HUDEP-2 (cell line): ENCODE measurements around the gene PRDM16.

Source experiments
- DNase-seq, 76 experiments: peaks; one replicate each; lab custom pipeline; 2025; ENCODE audit not compliant: unreplicated experiment in 76 of 76; lab: John Stamatoyannopoulos, UW

PRDM16 gene

DNA sequence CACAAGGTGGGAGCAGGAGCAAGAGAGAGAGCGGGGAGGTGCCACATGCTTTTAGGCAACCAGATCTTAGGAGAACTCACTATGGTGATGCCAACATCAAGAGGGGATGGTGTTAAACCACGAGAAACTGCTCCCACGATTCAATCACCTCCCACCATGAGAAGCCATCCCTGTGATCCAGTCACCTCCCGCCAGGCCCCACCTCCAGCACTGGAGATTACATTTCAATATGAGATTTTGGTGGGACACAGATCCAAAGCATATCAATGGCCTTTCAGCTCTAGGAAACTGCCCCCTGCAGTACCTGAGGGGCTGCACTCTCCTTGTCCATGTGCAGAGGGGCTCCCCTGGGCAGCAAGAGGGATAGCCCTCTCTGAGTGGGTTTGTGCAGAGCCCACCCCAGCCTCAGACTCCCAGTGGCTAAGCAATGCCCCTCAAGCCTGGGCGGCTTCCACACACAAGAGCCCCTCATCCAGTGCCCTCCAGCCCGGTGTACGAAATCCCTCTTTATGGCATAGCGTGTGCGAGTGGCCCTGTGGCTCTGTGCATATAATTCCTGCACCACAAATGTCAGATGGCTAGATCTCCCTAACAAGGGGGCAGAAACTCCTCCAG lies 15.5 kb upstream of the PRDM16 start:
- no peak for DNase-seq

DNA sequence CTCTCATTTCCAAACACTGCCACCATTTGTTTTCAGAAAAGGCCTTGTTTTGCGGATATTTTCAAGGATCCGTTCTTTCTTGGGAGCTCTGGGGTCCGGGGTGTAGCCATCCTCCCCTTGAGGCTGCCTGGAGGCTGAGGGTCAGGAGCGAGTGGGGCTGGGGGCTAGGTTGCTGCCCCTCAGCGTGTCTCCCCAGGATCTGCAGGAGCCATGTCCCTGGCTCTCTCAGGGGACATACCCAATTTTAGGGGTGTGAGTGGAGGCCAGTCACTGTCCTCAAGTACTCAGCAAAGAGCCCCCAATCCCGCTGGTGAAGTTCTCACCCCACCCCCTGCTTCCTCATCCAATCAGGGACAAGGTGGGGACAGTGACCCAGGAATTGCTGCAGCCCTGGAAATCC lies 15.0 kb upstream of the PRDM16 start:
- DNase-seq: no peak

DNA sequence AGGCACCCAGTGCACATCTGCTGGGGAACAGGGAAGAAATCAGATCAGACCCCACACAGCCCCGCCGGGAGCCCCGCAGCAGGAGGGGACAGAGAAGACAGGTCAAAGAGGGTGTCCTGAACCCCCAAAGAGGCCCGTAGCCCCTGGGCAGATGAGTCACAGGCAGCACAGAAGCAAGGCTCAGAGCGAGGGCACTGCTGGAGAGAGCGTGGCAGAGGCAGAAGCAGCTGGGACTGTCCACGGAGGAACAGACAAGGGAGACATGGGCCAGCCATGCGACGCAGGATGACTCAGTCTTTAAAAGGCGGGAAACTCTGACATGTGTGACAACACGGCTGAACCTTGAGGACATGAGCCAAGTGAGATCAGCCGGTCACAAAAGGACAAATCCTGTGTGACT lies 14.5 kb upstream of the PRDM16 start:
- no peak for DNase-seq

DNA sequence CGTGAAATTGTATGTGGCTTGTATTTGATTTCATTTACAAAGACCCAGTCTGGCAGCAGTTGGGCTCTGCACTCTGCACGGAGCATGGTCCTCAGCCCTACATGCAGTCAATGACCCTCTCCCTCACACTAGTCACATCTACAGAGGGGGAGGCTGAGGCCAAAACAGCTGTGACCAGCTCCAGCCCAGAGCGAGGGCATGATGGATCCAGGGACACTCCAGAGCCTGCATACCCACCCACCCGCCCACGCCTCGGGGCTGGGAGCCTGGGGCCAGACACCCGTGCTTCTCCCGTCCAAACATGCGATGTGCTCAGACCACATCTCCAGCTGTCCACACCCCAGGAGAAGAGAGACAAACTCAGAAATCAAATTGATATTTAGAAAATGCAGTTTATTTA lies 14.0 kb upstream of the PRDM16 start:
- no peak for DNase-seq

DNA sequence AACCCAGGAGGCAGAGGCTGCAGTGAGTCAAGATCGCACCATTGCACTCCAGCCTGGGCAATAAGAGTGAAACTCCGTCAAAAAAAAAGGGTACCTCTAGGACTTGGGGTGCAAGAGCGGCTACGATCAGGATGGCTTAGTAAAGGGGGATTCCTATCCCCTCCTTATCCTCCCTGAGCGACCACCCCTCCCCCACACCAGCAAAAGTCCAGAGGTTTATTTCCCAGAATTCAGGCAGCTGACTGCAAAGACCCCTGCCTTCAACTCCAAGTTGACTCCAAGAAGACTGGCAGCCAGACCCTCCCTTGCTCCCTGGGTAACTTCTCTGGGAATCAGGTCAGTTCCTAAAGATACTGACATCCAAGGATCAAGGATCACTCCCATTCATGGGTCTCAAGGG lies 12.4 kb upstream of the PRDM16 start:
- DNase-seq: no peak

DNA sequence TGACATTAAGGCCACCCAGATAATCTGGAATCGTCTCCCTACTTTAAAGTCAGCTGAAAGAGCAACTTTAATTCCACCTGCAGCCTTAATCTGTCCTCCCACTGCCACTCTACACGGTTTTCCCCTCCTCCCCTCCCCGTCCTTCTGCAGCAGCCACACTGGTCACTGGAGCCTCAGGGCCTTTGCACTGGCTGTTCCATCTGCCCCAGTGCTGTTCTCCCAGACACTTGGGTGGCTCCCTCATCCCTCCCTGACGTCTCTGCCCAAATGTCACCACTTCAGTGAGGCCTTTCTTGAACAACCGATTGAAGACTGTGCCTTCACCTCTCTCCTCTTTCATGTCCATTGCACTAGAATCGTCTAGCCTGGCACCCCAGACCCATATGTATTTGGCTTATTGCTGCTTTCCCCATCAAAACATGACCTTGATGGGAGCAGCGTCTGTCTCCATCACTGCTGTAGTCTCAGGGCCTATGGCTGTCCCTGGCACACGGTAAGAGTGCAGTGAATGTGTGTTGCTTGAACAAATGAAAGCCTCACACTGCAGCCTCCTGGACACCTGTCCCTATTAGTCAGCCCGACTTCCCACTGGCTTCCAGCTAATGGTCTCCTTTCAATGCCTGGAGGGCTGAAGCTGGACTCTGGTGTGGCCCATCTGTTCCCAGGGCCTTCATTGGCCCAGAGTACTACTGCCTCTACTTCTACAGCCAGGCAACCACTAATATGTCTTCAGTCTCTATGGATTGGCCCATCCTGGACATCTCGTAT lies 10.6 kb upstream of the PRDM16 start:
- no peak for DNase-seq

DNA sequence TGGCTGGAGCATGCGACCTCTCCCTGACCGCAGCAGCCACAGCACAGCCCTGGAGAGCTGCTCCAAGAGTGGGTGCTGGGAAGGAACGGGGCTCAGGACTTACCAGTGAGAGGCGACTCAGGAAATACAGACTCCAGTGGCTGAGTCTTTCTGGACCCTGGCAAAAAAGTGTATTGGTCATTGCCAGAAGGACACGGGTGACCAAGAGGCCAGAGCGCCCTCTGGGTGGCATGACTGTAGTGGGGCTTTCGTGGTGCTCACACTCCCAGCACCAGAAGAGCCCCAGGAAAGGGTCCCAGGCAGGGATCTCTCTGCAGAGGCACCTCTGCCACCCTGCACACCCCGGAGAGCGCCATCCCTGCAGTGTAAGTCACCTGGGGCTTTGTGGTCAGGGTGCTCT lies 8.9 kb upstream of the PRDM16 start:
- no peak for DNase-seq

DNA sequence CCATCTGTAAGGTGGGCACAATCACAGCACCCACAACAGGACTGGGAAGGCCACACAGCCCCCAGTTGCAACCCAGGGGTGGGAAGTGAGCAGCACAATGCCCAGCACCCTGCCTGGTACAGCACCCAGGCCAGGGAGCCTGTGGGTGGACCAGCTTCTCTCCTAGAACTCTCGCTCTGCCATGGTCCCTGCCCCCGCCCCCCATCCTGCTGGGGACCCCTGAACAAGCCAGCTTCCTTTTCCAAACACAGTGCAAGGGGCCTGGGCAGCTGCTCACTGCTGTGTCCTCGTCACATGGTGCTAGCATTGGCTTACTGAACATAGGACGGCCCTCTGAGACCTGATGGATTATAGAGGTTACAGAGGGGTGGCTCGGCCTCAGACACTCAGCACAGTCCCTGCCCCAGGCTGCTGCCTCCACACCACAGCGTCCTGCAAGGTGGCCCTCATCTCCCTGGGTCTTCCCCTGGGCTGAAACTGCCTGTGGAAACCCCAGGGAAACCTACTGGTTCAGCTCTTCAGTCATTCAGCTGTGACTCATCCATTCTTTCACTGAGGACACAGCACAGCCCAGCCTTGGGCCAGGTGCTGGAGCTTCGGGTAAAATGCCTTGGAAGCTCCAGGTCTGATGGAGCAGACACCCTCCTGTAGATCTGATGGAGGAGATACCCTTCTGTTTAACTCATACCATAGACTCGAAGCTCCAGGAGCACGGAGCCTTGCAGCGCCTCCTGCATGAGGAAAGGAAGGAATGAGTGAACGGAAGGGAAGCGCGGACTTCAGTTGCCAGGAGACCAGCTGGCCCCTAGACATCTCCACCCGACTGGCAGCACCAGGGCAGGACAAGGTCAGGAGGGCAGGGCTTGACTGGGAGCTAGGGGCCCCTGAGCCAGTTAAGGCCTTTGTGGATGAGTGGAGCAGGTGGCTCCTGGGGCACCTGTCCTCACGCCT lies 8.1 kb upstream of the PRDM16 start:
- DNase-seq: no peak

DNA sequence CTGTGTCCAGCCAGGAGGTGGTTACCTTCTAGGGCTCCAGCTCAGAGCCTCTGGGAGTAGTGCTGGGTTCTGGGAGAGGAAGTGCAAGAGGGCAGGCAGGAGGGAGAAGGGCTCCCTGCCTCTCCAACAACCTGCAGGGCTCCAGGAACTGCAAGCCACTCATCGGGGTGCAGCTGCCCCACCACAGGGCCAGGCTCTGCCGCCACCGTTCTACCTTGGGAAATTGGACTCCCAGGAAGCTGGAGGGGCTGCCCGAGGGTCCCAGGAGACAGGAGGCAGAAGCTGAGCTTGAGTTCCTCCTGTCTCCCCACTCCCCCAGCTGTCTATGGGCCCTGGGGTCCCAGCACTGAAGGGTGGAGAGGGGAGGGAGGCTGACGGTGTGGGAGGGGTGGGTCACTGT lies 7.4 kb upstream of the PRDM16 start:
- no peak for DNase-seq

DNA sequence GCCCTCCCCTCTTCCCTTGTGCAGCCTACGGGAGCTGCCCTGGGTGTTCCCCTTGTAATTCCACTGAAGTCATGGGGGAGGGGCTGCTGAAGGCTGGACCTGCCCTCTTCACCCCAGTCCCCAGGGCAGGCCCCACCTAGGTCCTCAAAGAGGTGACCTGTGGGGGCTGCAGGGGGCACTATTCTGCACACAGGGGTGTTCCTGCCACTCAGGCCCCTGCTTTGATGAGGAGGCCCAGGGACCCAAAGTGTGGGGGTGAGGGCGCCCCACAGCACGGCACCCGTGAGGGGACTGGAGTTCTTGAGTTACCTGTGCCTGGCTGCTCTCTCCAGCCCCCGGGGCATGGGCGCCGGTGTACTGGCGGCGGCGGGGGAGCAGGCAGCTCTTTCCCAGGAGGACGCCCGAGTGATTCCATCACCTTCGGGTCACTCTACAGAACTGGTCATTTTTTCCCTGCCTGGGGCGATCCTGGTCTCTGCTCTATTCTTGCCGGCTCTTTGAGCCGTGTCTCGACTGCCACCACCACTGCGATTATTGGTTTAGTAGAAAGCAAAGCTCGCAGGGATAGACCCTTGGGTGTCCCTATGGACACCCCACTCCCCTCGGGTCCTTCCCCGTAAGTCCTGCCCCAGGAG lies 6.9 kb upstream of the PRDM16 start:
- no peak for DNase-seq

DNA sequence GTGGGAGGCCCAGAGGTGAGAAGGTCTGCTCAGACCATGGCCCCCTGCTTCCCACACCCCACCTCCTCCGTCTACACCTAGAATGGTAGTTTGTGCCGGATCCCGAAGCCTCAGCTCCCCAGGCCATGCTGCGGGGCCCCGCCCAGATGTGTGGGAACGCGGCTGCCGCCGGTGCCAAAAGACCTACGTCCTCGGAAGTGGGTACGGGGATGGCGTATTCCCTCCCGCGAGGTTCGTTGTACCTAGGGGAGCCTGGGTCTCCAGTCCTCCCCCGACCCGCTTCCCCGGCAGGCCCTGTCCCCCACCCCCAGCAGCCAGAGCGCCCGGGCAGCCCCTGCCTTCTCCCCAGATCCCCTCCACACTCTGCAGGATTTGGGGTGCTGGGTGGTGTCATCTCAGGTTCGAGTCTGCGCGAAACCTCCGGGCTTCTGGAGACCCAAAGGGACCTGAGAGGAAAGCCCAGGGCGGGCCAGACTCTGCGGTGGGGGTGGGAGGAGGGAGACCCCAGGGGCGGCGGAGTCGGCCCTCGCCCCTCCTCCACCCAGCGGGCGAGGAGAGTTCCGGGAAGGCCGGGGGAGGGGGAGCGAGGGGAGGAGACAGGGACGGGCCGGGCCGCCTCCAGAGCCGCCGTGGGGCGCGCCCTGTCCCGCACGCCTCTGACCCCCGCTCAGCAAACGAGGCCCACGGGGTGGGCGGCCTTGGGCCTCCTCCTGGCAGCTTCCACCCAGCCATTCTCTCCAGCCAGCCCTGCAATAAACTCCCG lies 6.2 kb upstream of the PRDM16 start:
- no peak for DNase-seq

DNA sequence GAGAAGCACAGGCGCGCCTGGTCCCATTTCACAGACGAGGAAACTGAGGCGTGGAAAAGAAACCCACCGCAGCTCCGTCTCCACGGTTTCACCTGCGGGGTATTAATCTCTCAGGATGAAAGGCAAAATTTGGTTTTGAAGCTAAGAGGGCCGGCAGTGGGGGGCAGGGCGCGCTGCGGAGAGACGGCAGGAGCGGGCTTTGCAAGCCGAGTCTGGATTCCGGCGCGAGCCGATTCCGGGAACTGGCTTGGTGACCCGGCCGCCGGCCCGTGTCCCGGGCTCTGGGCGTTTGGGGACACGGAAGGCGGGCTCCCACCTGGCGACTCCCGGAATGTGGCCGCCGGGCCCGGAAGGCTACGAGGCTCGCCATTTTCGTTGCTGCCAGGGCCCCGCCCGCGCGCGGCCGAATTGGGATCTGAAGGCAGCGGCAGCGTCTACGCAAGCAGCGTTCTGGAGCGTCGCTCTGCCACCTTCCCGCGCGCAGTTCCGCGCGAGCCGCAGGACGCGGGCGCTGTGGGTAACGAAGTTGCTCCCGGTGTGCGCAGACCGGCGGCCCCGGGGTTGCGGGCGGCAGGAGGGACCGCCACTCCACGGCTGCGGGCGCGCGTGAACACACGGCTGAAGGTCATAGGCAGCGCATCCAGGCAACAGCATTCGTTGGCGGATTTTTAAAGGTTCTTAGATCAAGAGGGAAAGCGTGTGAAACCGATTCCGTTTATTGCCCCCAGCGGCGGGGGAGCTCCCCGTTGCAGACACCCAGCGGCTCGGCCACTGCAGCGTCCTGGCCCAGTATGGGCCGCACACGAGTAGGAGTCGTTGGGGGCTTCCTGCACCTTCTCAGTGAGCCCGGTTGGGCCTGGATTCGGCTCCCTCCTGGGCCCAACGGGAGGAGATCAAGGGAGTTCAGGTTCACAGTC lies 5.4 kb upstream of the PRDM16 start:
- DNase-seq: no peak

DNA sequence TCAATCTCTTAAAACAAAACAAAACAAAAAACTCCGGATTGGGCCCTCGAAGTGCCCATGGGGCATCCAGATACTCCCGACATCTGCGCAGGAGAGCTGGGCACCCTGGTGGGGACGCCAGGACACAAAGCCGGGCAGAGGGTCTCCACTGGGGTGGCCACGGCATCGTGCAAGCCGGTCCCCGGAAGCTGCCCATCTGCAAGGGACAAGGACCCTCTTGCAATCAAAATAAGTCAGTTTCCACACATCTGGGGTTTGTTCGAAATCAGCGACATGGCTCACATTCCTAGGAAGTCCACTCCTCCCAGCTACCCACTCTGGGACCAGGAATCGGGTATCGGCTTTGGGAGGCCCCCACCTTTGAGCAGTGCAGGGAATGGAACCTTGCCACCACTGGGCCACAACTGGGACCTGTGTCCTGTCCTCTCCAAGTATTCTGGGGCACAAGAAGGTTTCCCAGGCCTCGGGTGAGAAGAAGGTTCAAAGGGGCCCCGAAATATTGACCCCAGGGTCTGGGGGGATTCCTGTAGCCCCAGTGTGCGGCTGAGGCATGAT lies 4.6 kb upstream of the PRDM16 start:
- DNase-seq: no peak

DNA sequence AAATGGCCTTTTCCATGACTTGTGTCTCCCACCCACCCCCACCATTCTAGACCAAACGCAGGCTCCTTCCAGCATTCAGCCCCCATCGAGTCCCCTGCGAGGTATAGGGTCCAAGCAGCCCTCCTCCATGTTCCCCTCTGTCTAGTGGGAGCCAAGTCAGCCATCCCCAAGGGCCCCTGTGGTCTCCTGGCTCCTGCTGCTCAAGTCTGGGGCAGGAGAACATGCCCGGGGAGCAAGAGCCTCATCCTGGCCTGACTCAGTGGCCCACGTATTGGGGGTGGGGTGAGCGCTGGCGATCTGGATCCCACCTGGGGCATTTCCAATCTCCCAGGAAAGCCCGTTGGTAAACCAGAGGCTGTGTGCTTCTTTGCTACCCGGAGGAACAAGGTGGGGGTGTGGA lies 4.1 kb upstream of the PRDM16 start:
- DNase-seq: no peak

DNA sequence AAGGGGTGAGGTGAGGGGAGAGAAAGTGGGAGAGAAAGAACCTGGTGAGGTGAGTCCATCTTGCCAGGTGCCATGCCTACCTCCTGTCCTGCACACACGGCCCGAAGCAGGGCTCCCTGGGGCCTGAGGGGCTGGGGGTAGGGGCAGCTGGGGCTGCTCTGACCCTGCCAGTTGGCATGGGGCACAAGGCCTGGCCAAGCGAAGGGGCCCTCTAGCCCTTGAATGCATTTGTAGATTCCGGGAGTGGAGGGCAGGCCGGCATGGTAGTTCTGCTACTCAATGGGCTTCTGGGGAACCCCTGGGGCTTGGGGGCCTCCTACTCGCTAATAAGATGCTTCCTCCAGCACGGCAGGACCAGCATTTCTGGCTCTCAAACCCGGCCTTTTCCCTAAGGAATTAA lies 3.6 kb upstream of the PRDM16 start:
- no peak for DNase-seq

DNA sequence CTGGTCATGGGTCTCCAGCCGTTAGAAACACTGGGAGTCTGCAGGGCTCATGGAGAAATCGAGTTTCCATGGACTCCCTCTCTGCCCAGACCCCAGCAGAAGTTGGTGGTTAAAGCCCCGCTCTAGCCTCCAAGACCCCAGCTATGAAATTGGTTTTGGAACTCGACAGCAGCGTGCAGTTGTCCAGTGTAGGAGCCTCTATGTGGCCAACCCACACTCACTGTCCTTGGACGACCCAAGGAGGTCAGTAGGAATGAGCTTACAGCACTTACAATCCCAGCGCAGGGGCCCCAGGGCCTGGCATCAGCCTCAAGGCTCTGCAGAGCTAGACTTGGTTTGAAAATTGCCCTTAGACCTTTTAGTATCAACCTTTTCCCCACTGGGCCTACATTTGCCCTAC lies 3.2 kb upstream of the PRDM16 start:
- DNase-seq: no peak

DNA sequence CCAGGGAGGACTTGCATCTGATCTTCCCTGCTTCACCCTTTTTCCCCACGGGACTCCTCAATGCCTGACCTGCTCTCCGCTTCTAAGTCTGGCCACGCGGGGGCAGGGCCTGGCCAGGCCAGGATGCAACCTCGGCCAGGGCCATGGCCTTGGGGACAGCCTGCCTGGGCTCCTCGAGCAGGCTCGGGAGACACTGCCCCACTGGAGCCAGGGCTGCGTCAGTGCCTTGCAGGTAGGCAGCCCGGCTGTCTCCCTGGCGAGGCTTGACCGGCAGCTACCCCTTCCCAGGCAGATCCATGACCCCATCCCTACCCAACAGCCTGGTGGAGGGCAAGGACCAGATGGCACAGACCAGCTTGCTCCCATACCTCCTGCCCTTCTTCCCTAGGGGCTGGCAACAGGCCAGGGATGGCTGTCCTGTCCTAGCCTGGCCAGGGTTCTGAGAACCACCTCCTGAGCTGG lies 2.7 kb upstream of the PRDM16 start:
- peak in 2 of 76 experiments; percentile 1 to 11 for DNase-seq

DNA sequence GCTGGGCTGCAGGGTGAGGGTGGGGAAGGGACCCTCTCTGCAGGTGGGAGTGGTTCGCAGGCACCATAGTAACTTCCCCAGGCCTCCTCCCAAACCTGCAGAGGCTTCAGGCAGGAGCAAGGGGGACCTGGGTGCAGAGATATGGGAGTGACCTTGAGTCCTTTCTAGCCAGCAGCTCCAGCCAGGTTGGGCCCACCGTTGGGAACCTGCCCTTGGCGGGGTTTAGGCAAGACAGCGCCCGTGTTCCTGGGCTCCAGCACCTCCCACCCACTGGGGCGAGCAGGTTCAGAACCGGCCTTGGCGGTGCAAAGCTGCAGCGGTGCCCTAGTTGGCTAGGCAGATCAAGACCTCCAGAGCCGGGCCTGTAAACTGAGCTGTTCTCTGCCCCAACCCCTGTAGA lies 2.2 kb upstream of the PRDM16 start:
- no peak for DNase-seq

DNA sequence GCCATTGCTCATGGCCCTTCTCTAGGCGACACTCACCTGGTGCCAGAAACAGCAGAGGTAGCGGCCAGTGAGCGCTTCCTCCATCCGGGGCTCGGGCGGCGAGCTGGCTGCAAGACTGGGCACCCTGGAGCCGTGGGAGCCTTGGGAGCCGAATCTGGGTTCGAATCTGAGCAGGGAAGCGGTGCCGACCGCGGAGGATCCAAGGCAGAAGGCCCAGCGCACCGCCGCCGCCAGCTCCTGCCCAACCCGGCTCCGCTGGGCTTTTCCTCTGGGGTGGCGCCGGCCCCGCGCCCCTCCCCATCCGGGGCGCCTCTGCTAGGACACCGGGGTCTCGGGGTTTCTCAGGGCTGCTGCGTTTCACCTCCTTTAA lies 1.7 kb upstream of the PRDM16 start:
- DNase-seq: no peak
